ENCODE data around the gene NRARP. TPM values are rescaled to one million over a fixed set of nuclear protein-coding genes. Genes with fewer than 3 reads are reported as not detected.

Gene NRARP
- polyA plus RNA-seq, 6 donors from 2014 or later: 0.37 TPM; not detected in 5

Other genes starting within 250 kb of the NRARP start
- gene ENTPD2, start 248.2 kb downstream of the NRARP start, polyA plus RNA-seq (ENCODE audit: low read depth in 6 of 6): not detected
- under 1 TPM in 1 of 6 donors, not detected in 5; 0.05 TPM for gene SAPCD2, start 231.7 kb downstream of the NRARP start, polyA plus RNA-seq (ENCODE audit: low read depth in 6 of 6)
- 1 to 10 TPM; 1.7 to 6.1 (median 3.5) TPM for gene UAP1L1, start 224.8 kb downstream of the NRARP start, polyA plus RNA-seq (ENCODE audit: low read depth in 6 of 6)
- 10 to 100 TPM; 19.6 to 30.4 (median 24.3) TPM for gene MAN1B1, start 215.3 kb downstream of the NRARP start, polyA plus RNA-seq (ENCODE audit: low read depth in 6 of 6)
- gene DPP7, start 187.5 kb downstream of the NRARP start, polyA plus RNA-seq (ENCODE audit: low read depth in 6 of 6): 100 to 1,000 TPM in 4 of 6 donors, 10 to 100 TPM in 2; 71.5 to 142 (median 102) TPM
- gene GRIN1, start 163.1 kb downstream of the NRARP start, polyA plus RNA-seq (ENCODE audit: low read depth in 6 of 6): not detected
- not detected for gene LRRC26, start 132.2 kb downstream of the NRARP start, polyA plus RNA-seq (ENCODE audit: low read depth in 6 of 6)
- gene TMEM210, start 130.2 kb downstream of the NRARP start, polyA plus RNA-seq (ENCODE audit: low read depth in 6 of 6): not detected
- gene ANAPC2, start 113.7 kb downstream of the NRARP start, polyA plus RNA-seq (ENCODE audit: low read depth in 6 of 6): 1 to 10 TPM; 6.1 to 9.3 (median 7.5) TPM
- gene SSNA1, start 113.6 kb downstream of the NRARP start, polyA plus RNA-seq (ENCODE audit: low read depth in 6 of 6): 100 to 1,000 TPM; 112 to 145 (median 132) TPM
- 1 to 10 TPM in 1 of 6 donors, under 1 TPM in 5; 0.21 to 1.1 (median 0.48) TPM for gene TPRN, start 101.5 kb downstream of the NRARP start, polyA plus RNA-seq (ENCODE audit: low read depth in 6 of 6)
- gene TMEM203, start 96.6 kb downstream of the NRARP start, polyA plus RNA-seq (ENCODE audit: low read depth in 6 of 6): 100 to 1,000 TPM; 119 to 191 (median 142) TPM
- 1 to 10 TPM; 4.4 to 9.3 (median 5.2) TPM for gene NDOR1, start 96.6 kb downstream of the NRARP start, polyA plus RNA-seq (ENCODE audit: low read depth in 6 of 6)
- under 1 TPM in 1 of 6 donors, not detected in 5; 0.30 TPM for gene RNF208, start 80.0 kb downstream of the NRARP start, polyA plus RNA-seq (ENCODE audit: low read depth in 6 of 6)
- gene CYSRT1, start 77.1 kb downstream of the NRARP start, polyA plus RNA-seq (ENCODE audit: low read depth in 6 of 6): not detected
- not detected for gene RNF224, start 74.8 kb downstream of the NRARP start, polyA plus RNA-seq (ENCODE audit: low read depth in 6 of 6)
- not detected for gene SLC34A3, start 71.4 kb downstream of the NRARP start, polyA plus RNA-seq (ENCODE audit: low read depth in 6 of 6)
- gene TUBB4B, start 61.0 kb downstream of the NRARP start, polyA plus RNA-seq (ENCODE audit: low read depth in 6 of 6): 10 to 100 TPM; 22.7 to 53.2 (median 40.2) TPM
- not detected for gene STPG3, start 51.0 kb downstream of the NRARP start, polyA plus RNA-seq (ENCODE audit: low read depth in 6 of 6)
- gene NELFB, start 46.9 kb downstream of the NRARP start, polyA plus RNA-seq (ENCODE audit: low read depth in 6 of 6): 10 to 100 TPM; 23.5 to 37.8 (median 27.2) TPM
- gene TOR4A, start 24.5 kb downstream of the NRARP start, polyA plus RNA-seq (ENCODE audit: low read depth in 6 of 6): 1 to 10 TPM; 2.4 to 6.2 (median 4.1) TPM
- 1 to 10 TPM in 5 of 6 donors, not detected in 1; 2.3 to 7.5 (median 4.5) TPM for gene EXD3, start 120.9 kb upstream of the NRARP start, polyA plus RNA-seq (ENCODE audit: low read depth in 6 of 6)
- 1 to 10 TPM in 5 of 6 donors, not detected in 1; 1.3 to 2.3 (median 1.6) TPM for gene NOXA1, start 121.1 kb upstream of the NRARP start, polyA plus RNA-seq (ENCODE audit: low read depth in 6 of 6)
- not detected for gene ENTPD8, start 139.1 kb upstream of the NRARP start, polyA plus RNA-seq (ENCODE audit: low read depth in 6 of 6)
- 1 to 10 TPM in 5 of 6 donors, not detected in 1; 2.7 to 7.6 (median 3.7) TPM for gene NSMF, start 157.1 kb upstream of the NRARP start, polyA plus RNA-seq (ENCODE audit: low read depth in 6 of 6)
- gene PNPLA7, start 248.1 kb upstream of the NRARP start, polyA plus RNA-seq (ENCODE audit: low read depth in 6 of 6): 1 to 10 TPM; 3.0 to 6.5 (median 5.8) TPM
- 10 to 100 TPM; 13.7 to 21.6 (median 19.9) TPM for gene MRPL41, start 249.6 kb upstream of the NRARP start, polyA plus RNA-seq (ENCODE audit: low read depth in 6 of 6)

Measured in naive B cell (primary cell).